DOHH2 (cell line): ENCODE measurements around the gene TERT.
"Not testable (repeated sequence)": the region's sequence is repeated elsewhere in the genome, so short reads cannot be mapped to it uniquely, and the experiment has no call there.

ENCODE experiments used
- CTCF ChIP-seq: fragments of 200-600 bp; sonication (generic); IDR thresholded peaks from one replicate; pipeline ENCODE4 v1.5.1; 2014; ENCODE audit warnings: antibody characterized with exemption, mild to moderate bottlenecking, low read depth, low read length; ENCODE audit not compliant: poor library complexity, severe bottlenecking
- EZH2phosphoT487 ChIP-seq: fragments of 200-600 bp; sonication (generic); IDR thresholded peaks from 2 replicates; pipeline ENCODE4 v1.6.1; 2017; ENCODE audit warnings: borderline replicate concordance, mild to moderate bottlenecking, antibody characterized with exemption, low read length, moderate library complexity, mixed read lengths

- not testable (repeated sequence) for TF ChIP-seq CTCF, EZH2phosphoT487
These were observed 32.3 kb upstream of the TERT start for GRCh38 chr5:1326901-1327756.
